CD4-positive, alpha-beta T cell treated with Interferon alpha-2 for 1 hour (primary cell): ENCODE results near the gene RPA1.
"Not testable (repeated sequence)": the region's sequence is repeated elsewhere in the genome, so short reads cannot be mapped to it uniquely, and the experiment has no call there.

Experiments
- DNase-seq, 2 donors: peaks; one replicate each; pipeline ENCODE4 v3.0.0-alpha.2; 2020 to 2022

RPA1 gene

DNA sequence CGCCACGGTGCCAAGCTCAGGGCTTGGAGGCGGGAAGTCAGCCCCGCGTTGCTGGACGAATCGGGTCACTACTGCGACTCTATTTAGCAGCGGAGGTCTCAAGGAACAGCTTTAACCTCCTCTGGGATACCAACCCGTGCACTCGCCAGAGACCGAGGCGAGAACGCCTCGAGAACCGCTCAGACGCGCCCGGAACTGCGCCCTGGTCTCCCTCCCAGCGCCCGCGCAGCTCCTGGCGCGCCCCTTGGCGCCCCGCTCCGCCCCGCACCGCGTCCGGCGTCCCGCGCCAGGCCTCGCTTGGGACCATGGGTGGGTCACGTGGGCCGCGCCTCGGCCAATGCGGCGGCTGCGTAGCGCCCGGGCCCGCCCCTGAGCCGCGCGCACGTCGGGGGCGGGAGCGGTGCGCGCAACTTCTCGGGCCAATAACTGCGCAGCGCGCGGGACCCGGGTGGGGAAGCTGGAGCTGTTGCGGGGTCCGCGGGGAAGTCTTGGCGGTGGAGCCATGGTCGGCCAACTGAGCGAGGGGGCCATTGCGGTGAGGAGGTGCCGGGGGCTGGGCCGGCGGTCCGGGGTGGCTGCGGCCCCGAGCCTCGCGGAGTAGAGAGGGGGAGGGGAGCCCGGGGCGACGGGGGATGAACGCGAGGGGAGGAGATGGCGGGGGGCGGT lies at the start of gene RPA1, which contains the start of gene SMYD4:
TSS of gene RPA1 (plus strand) at position 414 of the 666 bp plus-strand sequence. CDS start at position 503, 89 bp downstream.
TSS of gene SMYD4 (minus strand) at position 311 of the 666 bp plus-strand sequence. CDS start 1,908 bp downstream, outside the sequence.
- peak; percentile 79 to 90 for DNase-seq

DNA sequence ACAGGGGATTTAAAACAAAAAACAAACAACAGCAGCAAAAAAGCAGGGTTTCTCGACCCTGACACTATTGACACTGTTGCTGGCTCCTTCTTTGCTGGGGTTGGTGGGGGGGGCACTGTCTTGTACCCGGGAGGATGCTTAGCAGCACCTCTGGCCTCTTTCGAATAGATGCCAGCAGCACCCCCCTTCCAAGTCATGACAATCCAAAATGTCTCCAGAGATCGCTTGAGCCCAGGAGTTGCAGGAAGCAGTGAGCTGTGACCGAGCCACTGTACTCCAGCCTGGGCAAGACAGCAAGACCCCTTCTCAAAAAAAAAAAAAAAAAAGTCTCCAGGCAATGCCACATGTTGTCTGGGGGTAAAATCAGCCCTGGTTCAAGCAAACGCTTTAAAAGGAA lies 47.6 kb upstream of the RPA1 start:
- no peak for DNase-seq

DNA sequence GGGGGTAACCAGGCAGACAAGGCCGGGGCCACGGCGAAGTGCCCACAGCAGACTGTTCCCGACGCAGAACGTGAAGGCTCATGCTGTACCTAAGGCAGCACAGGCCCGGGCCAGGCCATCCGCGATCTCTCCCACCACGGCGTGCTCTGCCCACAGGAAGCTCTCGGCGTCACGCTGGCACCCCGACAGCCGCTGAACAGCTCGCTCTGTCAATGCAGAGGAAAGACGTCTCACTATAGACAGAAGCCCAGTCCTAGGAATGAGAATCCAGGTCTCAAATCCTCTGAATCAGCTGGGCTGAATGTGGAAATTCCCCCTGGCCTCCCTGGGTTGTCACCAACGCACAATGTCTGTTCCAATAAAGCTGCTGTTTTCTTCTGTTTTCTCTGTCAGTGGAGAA lies 46.5 kb upstream of the RPA1 start:
- DNase-seq: no peak

DNA sequence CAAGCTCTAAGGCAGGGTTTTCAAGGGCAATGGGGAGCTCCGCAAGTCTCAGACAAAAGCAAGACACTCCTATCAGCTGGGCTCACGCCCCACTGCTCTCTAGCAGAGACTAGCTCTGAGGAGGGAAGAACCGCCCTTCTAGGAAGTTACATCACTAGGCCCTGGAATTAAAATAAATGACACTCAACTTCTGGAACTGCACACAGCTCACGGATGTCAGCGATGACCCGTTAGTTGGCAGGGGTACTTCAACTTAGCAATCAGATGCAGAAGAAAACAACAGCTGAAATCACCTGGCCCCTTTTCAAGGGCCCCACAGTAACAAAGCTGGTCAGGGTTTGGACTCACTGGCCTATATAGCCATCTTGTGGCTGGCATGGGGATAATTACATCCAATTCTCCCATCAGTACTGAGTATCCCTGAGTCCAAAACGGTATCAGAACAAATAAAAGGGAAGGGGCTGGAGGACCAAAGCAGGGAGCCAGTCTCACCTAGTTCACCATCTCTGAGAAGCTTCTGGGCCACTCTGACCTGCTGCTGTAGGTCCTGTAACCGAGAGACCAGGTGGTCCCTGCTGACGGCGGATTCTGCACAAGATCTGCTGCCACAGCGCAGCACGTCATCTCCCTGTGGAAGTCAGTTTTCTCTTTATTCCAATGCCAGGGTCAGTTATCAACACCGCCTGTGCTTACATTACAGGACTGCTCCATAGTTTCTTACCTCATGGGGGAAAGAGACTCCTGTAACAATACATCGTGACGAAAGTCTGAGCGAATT lies 45.8 kb upstream of the RPA1 start:
- DNase-seq: peak; percentile 37 to 71

DNA sequence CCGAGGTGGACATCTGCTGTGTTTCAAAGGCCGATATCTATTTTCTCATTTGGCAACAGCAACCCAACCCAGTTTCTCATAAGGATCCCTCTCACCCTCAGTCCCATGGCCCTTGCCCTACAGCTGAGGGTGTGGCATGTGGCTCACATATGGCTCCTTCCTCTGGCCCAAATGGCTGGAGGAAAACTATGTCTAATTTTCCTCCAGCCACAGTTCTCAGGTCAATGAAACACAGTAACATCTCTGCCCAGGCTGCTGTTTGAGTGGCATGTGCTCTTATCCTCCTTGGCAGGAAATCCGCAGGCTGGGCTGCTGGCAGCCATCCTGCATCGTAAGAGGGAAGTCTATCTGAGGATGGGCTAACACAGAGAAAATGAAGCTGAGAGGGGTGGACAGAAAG lies 43.9 kb upstream of the RPA1 start:
- no peak for DNase-seq

DNA sequence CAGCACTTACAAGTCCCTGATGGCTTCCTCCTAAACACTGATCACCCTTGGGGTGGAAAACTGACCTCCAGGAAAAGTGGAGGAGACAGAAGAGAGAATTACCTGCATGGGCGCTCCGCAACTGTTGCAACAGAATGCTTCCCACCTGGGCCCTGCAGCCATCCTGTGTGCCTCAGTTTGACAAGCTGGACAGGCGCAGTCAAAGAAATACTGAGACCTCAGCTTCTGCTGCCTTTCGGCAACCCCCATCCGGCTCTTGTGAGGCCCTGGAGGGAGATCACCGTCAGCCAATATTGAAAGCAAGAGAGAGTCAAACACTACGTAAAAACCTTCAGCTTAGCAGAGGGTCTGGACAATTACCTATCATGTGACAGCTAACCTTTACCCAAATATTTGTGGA lies 43.1 kb upstream of the RPA1 start:
- no peak for DNase-seq

DNA sequence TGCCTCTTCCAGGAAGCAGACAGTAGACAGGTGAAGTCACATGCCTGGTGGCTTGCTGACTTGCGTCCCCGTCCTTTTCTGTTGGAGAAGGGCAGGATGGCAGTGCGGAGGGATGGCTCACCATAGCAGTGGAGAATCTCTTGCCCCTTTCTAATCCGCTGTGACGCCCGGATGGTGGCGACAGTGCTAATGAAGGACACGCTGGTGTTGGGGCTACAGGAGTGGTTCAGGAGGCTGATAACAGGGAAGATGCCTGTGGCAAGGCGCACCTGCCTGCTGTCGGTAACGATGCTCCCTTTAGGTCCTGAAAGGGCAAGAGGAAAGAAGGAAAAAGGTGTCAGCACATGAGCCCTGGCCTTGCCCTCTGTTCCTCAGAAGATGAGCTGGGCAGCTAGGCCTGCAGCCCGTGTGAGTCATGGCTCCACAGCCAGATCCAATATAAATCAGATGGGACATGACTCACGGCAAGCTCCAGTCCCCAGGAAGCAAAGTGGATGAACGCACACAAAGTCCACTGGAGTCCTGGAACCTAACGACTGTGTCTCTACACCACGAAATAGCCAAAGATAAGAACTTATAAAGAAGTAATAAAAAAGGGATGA lies 42.4 kb upstream of the RPA1 start:
- no peak for DNase-seq

DNA sequence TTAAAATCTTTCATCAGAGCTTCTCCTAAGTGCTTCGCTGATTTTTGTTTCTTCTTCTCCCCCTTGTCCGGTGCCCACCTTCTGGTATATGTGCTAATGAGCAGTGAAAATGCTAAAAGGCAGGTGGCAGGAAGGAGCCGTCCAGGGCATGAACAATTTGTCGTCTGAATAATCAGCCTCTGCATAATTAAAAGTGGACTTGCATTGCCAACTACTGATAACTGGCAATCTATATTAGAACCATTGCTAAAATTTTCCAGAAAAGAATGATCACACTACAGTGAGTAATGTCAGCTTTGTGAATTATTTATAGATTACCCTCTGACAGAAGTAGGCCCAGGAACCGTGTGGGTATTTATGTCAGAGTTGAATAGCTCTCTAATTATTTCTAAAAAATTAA lies 39.9 kb upstream of the RPA1 start:
- DNase-seq: no peak

DNA sequence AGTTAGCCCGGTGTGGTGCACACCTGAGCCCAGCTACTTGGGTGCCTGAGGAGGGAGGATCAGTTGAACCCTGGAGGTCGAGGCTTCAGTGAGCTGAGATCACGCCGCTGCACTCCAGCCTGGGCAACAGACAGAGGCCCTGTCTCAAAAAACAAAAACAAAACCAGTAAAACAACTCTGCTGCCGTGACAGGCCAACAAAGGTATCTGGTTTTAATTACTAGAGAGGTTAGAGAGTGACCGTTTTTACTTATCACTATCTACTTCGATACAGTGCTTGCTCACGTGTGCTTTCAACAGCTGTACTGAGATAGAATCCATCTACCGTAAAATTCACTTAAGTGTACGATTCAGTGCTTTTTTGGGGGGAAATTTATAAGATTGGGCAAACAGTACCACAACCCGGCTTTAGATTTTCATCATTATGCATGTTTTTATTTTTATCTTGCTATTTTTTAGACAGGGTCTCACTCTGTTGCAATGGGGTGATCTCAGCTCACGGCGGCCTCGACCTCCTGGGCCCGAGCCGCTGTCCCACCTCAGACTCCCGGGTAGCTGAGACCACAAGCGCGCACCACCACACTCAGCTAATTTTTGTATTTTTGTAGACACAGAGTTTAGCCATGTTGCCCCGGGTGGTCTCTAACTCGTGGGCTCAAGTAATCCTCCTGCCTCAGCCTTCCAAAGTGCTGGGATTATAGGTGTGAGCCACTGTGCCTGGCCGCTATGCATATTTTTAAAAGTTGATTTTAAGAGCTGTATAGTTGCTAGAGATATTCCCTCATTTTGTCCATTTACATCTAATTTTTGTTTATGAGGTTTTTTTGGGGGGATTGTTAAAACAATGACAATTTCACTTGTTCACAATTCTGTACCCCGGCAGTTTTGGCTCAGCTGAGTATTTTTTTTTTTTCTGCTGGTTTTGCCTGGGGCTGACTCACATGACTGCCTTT lies 37.0 kb upstream of the RPA1 start:
- DNase-seq: no peak

DNA sequence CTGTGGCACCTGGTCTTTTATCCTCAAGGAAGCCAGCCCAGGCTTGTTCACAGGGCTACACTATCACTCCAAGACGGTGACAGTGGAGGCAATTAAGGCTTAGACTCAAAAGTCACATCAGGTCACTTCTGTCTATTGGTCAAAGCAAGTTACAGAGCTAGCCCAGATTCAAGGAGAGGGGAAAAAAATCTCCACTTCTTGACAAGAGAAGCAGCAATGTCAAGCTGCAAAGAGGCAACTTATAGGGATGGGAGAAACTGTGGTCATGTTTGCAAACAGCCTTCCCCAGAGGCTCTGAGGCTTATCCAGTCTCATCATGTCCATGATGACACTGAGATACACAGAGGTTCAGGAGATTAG lies 36.4 kb upstream of the RPA1 start:
- no peak for DNase-seq

DNA sequence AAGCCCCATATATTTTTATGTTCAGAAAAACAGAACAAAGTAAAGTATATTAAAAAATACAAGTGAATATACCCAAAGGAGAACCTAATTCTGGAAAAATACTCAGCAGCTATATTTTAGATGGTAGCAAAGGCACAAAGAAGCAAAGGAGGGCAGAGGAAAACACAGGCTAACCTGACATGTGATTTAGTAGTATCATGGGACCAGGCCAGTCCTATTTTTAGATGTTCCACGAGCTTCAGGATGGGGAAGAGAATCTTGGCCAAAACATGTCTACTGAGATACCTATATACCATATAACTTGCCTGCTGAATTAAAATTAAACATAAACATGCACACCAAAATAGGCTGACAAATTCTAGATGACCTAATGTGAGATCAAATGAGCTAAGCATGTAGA lies 33.0 kb upstream of the RPA1 start:
- no peak for DNase-seq

DNA sequence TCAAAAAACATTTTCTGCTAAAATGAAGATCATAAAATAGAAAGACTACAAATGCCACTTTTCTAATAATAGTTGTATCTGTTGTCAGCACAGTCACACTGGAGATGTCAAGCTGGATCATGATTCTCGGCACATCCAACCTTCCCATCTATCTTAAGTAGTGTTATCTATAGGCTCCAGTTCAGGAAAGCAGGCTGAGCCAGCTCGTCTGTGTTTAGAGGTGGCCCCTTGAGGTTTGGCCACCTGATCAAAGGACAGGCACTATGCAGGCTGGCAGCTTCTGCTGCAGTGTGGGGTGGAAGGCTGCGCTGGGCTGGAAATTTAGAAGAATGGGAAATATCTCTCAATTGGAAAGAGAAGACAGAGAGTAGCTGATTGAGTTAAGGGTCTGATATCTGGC lies 32.5 kb upstream of the RPA1 start:
- DNase-seq: no peak

DNA sequence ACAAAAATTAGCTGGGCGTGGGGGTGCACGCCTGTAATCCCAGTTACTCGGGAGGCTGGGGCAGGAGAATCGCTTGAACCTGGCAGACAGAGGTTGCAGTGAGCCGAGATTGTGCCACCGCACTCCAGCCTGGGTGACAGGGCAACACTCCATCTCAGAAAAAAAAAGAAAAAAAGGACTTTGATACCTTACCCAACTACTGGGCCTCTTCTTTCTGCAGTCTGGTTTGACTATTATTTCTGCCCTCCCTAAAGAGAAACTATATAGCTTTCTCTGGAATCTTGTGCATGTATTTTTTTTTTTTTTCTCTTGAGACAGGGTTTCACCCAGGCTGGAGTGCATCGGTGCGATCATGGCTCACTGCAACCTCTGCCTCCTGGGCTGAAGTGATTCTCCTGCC lies 32.0 kb upstream of the RPA1 start:
- not testable (repeated sequence) for DNase-seq

DNA sequence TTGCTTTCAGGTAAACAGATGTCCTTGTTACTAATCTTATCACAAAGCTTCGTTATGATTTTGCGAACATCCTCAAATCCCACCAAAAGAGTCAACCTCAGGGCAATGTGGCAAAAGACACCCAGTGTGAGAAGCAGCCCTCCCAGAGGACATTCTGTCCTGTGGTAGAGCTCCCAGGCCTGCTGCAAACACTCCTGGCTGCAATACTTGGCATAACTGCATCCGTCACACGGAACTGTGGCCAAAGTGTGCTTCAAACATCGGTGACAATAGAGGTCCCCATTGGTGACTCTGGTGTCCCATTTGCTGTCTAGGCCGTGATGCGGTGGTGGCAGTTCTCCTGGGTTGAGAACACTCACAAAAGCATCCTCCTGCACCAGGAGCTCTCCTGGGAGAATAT lies 29.6 kb upstream of the RPA1 start:
- DNase-seq: no peak

DNA sequence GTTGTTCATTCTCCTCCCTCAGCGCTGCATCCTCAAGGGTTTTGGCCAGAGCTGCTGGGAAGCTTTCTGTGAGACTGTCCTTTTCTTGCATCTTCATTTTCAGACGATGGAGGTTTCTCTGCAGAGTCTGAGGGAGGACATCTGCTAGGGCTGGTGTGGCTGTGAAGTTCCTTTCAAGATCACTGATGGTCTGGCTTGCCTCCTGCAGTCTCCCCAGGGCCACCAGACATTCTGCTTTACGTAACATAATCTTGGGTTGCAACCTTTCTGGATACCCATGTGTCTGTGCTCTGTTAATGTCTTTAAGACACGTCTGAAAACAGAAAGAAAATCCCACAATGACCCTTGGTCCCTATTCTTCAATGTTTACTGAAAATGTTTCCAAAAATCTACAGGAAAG lies 29.1 kb upstream of the RPA1 start:
- no peak for DNase-seq

DNA sequence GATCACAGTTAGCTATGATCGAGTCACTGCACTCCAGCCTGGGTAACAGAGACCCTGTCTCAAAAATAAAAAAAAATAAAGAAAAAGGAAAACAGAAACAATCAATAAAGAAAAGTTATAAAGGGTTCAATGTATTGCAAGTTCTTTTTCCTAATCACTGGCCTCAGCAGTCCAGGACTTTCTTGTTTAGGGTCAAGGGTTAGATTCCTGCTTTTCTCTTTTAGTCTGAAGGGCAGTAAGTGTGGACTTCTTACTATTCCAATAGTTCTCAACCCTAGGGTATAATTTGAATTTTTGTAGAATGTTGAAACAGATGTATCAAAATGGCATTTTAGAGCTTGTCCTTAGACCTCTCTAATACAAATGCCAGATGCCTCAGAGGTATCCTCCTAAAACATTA lies 27.4 kb upstream of the RPA1 start:
- no peak for DNase-seq

DNA sequence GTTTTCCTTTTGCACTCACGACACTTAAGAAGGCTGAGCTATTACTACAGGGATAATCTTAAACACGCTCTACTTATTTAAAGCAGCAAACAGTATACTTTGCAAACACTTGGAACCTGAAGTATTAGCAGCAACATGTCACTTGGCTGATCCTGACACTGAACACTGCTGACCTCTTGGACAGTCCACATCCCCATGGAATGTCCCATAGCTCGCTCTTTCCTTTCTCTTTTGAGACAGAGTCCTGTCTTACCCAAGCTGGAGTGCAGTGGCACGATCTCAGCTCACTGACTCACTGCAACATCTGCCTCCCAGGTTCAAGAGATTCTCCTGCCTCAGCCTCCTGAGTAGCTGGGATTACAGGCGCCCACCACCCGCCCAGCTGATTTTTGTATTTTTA lies 26.5 kb upstream of the RPA1 start:
- no peak for DNase-seq

DNA sequence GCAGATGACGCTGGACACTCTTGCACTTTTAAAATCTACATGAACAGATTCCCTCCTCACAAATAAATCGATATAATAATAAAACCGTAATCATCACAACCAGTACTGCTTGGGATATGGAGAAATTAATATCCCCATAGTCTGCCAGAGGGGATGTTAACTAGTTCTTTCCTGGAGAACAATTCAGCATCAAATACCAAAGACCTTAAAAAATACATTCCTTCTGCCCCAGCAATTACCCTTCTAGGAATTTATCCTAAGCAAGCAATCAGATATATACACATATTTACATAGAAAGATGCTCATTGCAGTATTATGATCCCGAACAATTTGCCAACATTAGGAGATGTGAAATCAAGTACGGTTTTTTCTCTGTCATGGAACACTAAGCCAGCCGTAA lies 21.9 kb upstream of the RPA1 start:
- DNase-seq: no peak

DNA sequence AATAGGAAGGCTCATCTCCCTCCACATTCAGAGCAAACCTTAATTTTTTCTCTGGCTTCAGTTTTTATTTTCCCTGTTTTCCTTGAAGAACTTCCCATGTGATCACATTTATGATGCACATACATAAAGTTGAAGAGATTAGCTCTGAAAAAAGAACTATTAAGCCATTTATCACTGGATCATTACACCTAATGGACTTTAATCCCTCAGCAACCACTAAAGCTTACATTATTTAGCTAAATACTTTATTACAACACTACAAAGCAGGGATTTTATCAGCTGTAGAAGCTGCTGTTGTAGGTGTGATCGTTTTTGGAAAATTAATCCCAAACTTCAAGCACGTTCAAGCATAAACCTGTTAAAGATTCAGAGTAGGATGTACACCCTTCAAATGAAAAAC lies 21.2 kb upstream of the RPA1 start:
- DNase-seq: no peak

DNA sequence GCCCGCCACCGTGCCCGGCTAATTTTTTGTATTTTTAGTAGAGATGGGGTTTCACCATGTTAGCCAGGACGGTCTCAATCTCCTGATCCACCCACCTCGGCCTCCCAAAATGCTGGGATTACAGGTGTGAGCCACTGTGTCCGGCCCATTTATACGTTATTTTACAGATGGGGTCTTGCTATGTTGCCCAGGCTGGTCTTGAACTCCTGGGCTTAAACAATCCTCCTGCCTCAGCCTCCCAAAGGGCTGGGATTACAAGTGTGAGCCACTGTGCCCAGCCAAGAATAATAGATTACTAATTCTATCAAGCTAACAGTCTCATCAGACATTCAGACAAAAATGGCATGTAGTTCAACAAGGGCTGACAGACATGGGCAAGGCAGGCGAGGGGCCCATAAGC lies 20.0 kb upstream of the RPA1 start:
- not testable (repeated sequence) for DNase-seq

DNA sequence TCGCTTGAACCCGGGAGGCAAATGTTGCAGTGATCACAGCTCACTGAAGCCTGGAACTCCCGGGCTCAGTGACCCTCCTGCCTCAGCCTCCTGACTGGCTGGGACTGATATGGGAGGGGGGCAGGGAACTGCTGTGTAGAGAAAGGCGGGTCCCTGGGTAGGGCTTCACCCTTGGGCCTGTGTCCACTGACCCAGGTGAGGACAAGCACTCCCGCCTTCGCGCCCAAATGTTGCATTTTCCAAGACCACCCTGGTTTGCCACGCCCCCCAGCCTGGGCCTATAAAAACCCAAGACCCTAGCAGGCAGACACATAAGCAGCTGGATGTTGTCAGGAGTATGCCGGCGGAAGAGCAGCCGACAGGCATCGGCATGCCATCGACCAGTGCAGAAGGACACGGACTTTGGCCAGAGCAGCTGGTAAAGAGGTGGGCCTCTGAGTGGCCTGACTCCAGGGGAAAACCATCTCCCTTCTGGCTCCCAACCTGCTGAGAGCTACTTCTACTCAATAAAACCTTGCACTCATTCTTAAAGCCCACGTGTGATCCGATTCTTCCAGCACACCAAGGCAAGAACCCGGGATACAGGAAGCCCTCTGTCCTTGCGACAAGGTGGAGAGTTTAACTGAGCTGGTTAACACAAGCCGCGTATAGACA lies 19.2 kb upstream of the RPA1 start:
- DNase-seq: no peak

DNA sequence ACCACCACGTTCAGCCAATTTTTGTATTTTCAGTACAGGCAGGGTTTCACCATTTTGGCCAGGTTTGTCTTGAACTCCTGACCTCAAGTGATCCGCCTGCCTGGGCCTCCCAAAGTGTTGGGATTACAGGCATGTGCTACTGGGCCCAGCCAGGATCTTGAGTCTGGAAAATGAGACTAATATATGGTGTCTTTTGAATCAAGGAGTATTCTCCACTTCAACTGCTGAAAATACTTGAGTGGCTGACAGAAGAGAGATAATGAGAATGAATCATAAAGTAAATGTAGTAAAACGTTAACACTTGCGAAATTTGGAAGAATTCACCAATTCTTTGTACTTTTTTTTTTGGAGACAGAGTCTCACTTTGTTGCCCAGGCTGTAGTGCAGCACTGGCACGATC lies 16.7 kb upstream of the RPA1 start:
- DNase-seq: no peak
